ENCODE data around the gene SERPING1. TPM values are rescaled to one million over a fixed set of nuclear protein-coding genes. Genes with fewer than 3 reads are reported as not detected.

The SERPING1 gene
- total RNA-seq, 6 donors from 2014 or later: 306 to 573 (median 469) TPM

DNA sequence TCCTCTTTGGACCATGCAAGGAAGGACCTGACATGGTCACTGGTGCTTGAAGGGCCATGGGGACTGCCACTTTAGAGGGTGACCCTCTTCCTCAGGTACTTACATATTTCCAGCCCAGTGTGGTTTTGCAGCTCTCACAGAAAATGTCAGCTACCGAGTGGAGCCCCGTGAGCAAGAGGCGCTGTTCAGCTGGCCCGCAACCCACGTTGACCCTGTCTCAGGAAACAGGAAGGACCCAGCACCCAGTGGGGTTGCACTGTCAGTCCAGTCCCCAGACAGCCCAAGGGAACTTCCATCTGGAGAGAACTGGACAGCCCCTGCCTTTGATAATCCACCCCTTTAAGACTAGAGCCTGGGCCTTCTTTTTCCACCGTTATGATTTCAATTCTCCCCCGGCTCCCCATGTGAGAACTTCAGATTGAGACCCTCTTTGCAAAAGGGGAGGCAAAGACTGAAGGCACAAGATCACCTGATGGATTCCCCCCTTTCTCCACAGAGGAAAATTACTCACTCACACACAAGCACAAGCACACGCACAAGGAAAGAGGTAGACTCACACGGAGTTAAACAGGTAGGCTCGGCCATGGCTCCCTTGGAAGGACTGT is 48.8 kb downstream of the SERPING1 start:
- DNase-seq: peak in 1 of 2 donors; percentile 53
- H3K4me1 ChIP-seq: peaks cover 59 to 64% (median 62%) of the 10 kb centered on the region in 4 donors
- H3K36me3 ChIP-seq: no peaks in the 10 kb centered on the region
- no peaks in the 10 kb centered on the region for H3K9me3 ChIP-seq
- TF ChIP-seq, protein P1, sequence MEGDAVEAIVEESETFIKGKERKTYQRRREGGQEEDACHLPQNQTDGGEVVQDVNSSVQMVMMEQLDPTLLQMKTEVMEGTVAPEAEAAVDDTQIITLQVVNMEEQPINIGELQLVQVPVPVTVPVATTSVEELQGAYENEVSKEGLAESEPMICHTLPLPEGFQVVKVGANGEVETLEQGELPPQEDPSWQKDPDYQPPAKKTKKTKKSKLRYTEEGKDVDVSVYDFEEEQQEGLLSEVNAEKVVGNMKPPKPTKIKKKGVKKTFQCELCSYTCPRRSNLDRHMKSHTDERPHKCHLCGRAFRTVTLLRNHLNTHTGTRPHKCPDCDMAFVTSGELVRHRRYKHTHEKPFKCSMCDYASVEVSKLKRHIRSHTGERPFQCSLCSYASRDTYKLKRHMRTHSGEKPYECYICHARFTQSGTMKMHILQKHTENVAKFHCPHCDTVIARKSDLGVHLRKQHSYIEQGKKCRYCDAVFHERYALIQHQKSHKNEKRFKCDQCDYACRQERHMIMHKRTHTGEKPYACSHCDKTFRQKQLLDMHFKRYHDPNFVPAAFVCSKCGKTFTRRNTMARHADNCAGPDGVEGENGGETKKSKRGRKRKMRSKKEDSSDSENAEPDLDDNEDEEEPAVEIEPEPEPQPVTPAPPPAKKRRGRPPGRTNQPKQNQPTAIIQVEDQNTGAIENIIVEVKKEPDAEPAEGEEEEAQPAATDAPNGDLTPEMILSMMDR (IDR thresholded peaks at IDR 0.05): no peak
- no peak for TF ChIP-seq EP300 (IDR thresholded peaks at IDR 0.05)
- TF ChIP-seq POLR2AphosphoS5 (IDR thresholded peaks at IDR 0.05): no peak
- TF ChIP-seq POLR2A (IDR thresholded peaks at IDR 0.05): no peak
- no peak overlapping the region for H3K4me3 ChIP-seq
- peak overlapping the region in 2 of 4 donors; percentile 74 to 82 for H3K27ac ChIP-seq
- WGBS, 2 donors: 25 to 28% methylated on average over 10 of the region's 10 CpGs
- no peak for ATAC-seq (ENCODE audit: low FRiP score in 2 of 2)
- H3K27me3 ChIP-seq: peaks cover 0 to 26% (median 9%) of the 10 kb centered on the region in 4 donors

DNA sequence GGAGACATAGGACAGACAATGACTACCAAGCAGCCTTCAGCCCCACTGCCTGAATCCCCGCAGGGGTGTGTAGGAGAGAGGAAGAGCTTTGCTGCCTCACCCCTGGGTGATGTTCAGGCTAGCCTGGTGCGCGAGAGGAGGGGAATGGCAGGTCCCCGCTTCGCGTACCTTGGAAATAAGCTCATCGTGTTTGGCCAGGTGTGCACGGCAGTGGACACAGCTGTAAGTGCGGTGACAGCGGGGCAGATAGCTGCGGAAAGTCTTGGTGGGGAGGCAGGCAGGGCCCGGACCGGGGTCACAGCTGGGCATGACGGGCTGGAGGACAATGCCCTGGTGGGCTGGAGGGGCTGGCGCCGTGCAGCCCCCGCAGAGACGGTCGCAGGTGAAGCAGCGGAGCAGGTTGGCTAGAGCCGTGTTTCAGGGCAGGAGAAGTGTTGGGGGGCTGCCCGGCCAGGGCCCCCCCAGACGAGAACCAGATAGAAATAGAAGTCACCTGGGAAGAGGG is 49.4 kb downstream of the SERPING1 start:
- H3K4me1 ChIP-seq: peaks cover 58 to 63% (median 60%) of the 10 kb centered on the region in 4 donors
- no peaks in the 10 kb centered on the region for H3K36me3 ChIP-seq
- TF ChIP-seq, protein P1 (IDR thresholded peaks at IDR 0.05): no peak
- TF ChIP-seq EP300 (IDR thresholded peaks at IDR 0.05) (no peak), POLR2A (IDR thresholded peaks at IDR 0.05) (no peak), POLR2AphosphoS5 (IDR thresholded peaks at IDR 0.05) (no peak)
- peak overlapping the region in 1 of 4 donors; percentile 23 for H3K27ac ChIP-seq
- ATAC-seq (ENCODE audit: low FRiP score in 2 of 2): no peak
- H3K9me3 ChIP-seq: no peaks in the 10 kb centered on the region
- H3K4me3 ChIP-seq: no peak overlapping the region
- WGBS, 2 donors: 10 to 15% methylated on average over 10 to 23 of the region's 23 CpGs
- peaks cover 0 to 26% (median 9%) of the 10 kb centered on the region in 4 donors for H3K27me3 ChIP-seq
- peak in 1 of 2 donors; percentile 81 for DNase-seq

DNA sequence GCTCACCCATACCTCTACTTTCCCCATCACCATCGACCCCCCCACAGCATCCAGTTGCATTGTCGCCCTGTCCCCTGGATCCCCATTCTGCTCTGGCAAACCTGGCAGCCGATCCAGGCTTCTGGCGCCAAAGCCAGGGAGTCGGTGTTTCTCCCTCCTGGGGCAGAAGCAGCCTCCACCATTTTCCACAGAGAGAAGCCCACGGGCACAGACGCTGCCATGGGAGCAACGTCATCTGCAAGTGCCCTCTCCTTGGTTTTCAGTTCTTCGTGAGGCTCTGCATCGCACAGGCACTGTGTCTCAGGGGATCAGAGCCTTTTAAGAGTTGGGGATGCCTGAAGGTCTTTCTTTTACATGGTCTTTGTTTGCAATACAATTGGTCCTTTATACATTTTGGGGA is 49.9 kb downstream of the SERPING1 start:
- peaks cover 0 to 26% (median 9%) of the 10 kb centered on the region in 4 donors for H3K27me3 ChIP-seq
- DNase-seq: no peak
- no peak overlapping the region for H3K4me3 ChIP-seq

DNA sequence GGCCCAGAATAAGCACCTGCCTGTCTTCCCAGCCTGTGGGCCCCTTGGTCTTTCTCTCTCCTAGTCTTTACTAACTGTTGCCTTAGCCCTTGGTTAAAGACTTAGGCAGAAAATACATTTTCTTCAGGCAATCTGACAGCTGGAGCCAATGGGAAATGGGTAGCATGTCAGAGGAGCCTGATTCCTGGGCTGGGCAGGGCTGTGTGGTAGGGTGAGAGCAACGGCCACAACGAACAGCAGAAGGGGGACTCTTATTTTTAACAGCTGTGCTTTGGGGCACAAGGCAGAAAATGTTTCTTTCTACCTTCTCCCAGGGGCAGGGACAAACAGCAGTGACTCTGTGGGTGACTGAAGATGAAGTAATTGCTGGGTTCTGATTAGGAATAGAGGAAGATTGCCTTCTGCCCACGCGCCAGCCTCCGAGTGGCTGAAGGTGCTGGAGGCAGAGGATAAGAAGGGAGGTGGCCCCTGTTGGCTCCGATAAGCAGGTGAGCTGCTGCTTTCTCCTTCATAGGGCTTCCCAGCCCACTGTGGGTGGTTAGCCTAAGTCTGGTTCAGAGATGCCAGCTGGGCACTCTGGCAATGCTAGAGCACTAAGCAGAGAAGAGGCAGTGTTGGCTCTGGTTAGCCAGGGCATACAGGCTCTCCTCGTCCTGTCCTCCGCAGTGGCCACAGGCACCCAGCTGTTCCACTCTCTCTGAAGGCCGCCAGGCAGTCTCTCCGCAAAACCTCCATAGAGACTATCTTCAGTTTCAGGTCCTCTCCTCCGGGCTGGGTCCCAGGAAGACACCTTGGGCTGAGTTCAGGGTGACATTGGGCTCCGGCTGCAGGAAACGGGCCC is 50.7 kb downstream of the SERPING1 start:
- Histone ChIP-seq H3K4me3 (peak overlapping the region in 2 of 4 donors; percentile 33 to 44), H3K27me3 (peaks cover 0 to 26% (median 9%) of the 10 kb centered on the region in 4 donors), H3K9me3 (no peaks in the 10 kb centered on the region), H3K27ac (no peak overlapping the region), H3K36me3 (no peaks in the 10 kb centered on the region), H3K4me1 (peaks cover 59 to 66% (median 62%) of the 10 kb centered on the region in 4 donors)
- ATAC-seq (ENCODE audit: low FRiP score in 2 of 2) (peak in 1 of 2 donors; percentile 5), DNase-seq (no peak)
- 11 to 14% methylated on average over 13 of the region's 13 CpGs for WGBS, 2 donors
- TF ChIP-seq POLR2A (IDR thresholded peaks at IDR 0.05) (no peak), EP300 (IDR thresholded peaks at IDR 0.05) (no peak), POLR2AphosphoS5 (IDR thresholded peaks at IDR 0.05) (no peak)
- TF ChIP-seq, protein P1 (IDR thresholded peaks at IDR 0.05): no peak

More for the DNA sequence above, 49.9 kb downstream of the SERPING1 start:
- Histone ChIP-seq H3K27ac (no peak overlapping the region), H3K4me1 (peaks cover 59 to 63% (median 61%) of the 10 kb centered on the region in 4 donors), H3K9me3 (no peaks in the 10 kb centered on the region), H3K36me3 (no peaks in the 10 kb centered on the region)
- 7 to 17% methylated on average over 5 to 10 of the region's 10 CpGs for WGBS, 2 donors
- ATAC-seq (ENCODE audit: low FRiP score in 2 of 2): no peak
- no peak for TF ChIP-seq POLR2A (IDR thresholded peaks at IDR 0.05)
- TF ChIP-seq EP300 (IDR thresholded peaks at IDR 0.05): no peak
- no peak for TF ChIP-seq POLR2AphosphoS5 (IDR thresholded peaks at IDR 0.05)
- TF ChIP-seq, protein P1 (IDR thresholded peaks at IDR 0.05): no peak
